Measurements from ENCODE around the gene NFIX. TPM values are rescaled to one million over a fixed set of nuclear protein-coding genes. Genes with fewer than 3 reads are reported as not detected.
A peak's percentile ranks its signal among the peaks of the same experiment; 100 is the strongest.

Gene NFIX
- total RNA-seq, 4 donors from 2014 or later = 27.4 to 381 (median 78.4) TPM

GRCh38 chr19:13078381-13078780, 83.1 kb downstream of the NFIX start:
- Histone ChIP-seq H3K9me3 (no peaks in the 10 kb centered on the region), H3K27me3 (no peaks in the 10 kb centered on the region), H3K4me3 (no peak overlapping the region), H3K36me3 (no peaks in the 10 kb centered on the region), H3K27ac (peak overlapping the region; percentile 93), H3K4me1 (peaks cover 26 to 28% of the 10 kb centered on the region in 2 donors)
- DNase-seq = peak in 1 of 2 donors; percentile 37
- TF ChIP-seq POLR2A (IDR thresholded peaks at IDR 0.05) (no peak), CTCF (IDR thresholded peaks at IDR 0.05) (no peak)
- intact Hi-C loops (cut with DNase I; ENCODE audit: low total_unique reads) = no loop called here

GRCh38 chr19:13078897-13079541, 83.7 kb downstream of the NFIX start:
- no peaks in the 10 kb centered on the region for H3K9me3 ChIP-seq
- no peaks in the 10 kb centered on the region for H3K27me3 ChIP-seq
- intact Hi-C loops (cut with DNase I; ENCODE audit: low total_unique reads) = no loop called here
- no peaks in the 10 kb centered on the region for H3K36me3 ChIP-seq
- no peak overlapping the region for H3K4me3 ChIP-seq
- peak; percentile 68 to 73 for DNase-seq
- peak overlapping the region; percentile 93 for H3K27ac ChIP-seq
- peaks cover 25 to 26% of the 10 kb centered on the region in 2 donors for H3K4me1 ChIP-seq
- no peak for TF ChIP-seq CTCF (IDR thresholded peaks at IDR 0.05)
- no peak for TF ChIP-seq POLR2A (IDR thresholded peaks at IDR 0.05)

GRCh38 chr19:13079542-13079986, 84.3 kb downstream of the NFIX start:
- Histone ChIP-seq H3K36me3 (no peaks in the 10 kb centered on the region), H3K4me3 (no peak overlapping the region), H3K27ac (peak overlapping the region; percentile 93), H3K9me3 (no peaks in the 10 kb centered on the region), H3K27me3 (no peaks in the 10 kb centered on the region), H3K4me1 (peaks cover 25 to 26% of the 10 kb centered on the region in 2 donors)
- DNase-seq = peak; percentile 83
- TF ChIP-seq POLR2A (IDR thresholded peaks at IDR 0.05) (peak in 1 of 2 donors; percentile 26), CTCF (IDR thresholded peaks at IDR 0.05) (peak in 2 of 4 experiments; percentile 6 to 7)
- intact Hi-C loops (cut with DNase I; ENCODE audit: low total_unique reads) = no loop called here

GRCh38 chr19:13082192-13083007, 87.1 kb downstream of the NFIX start:
- no peaks in the 10 kb centered on the region for H3K9me3 ChIP-seq
- intact Hi-C loops (cut with DNase I; ENCODE audit: low total_unique reads) = no loop called here
- no peak overlapping the region for H3K4me3 ChIP-seq
- peak; percentile 62 to 71 for DNase-seq
- peak overlapping the region; percentile 69 to 93 for H3K27ac ChIP-seq
- peaks cover 21 to 25% of the 10 kb centered on the region in 2 donors for H3K4me1 ChIP-seq
- no peaks in the 10 kb centered on the region for H3K36me3 ChIP-seq
- H3K27me3 ChIP-seq = no peaks in the 10 kb centered on the region
- TF ChIP-seq POLR2A (IDR thresholded peaks at IDR 0.05) = no peak
- TF ChIP-seq CTCF (IDR thresholded peaks at IDR 0.05) = peak in 3 of 4 experiments; percentile 20 to 50 (median 30)

GRCh38 chr19:13083008-13083404, 87.7 kb downstream of the NFIX start:
- TF ChIP-seq CTCF (IDR thresholded peaks at IDR 0.05) = no peak
- no peak for TF ChIP-seq POLR2A (IDR thresholded peaks at IDR 0.05)
- H3K9me3 ChIP-seq = no peaks in the 10 kb centered on the region
- H3K27ac ChIP-seq = peak overlapping the region; percentile 69 to 93
- H3K4me3 ChIP-seq = no peak overlapping the region
- H3K27me3 ChIP-seq = no peaks in the 10 kb centered on the region
- H3K4me1 ChIP-seq = peaks cover 19 to 23% of the 10 kb centered on the region in 2 donors
- DNase-seq = no peak
- intact Hi-C loops (cut with DNase I; ENCODE audit: low total_unique reads) = no loop called here
- H3K36me3 ChIP-seq = no peaks in the 10 kb centered on the region
